ENCODE results near the gene GNG3.
A peak's percentile ranks its signal among the peaks of the same experiment; 100 is the strongest.

DNA sequence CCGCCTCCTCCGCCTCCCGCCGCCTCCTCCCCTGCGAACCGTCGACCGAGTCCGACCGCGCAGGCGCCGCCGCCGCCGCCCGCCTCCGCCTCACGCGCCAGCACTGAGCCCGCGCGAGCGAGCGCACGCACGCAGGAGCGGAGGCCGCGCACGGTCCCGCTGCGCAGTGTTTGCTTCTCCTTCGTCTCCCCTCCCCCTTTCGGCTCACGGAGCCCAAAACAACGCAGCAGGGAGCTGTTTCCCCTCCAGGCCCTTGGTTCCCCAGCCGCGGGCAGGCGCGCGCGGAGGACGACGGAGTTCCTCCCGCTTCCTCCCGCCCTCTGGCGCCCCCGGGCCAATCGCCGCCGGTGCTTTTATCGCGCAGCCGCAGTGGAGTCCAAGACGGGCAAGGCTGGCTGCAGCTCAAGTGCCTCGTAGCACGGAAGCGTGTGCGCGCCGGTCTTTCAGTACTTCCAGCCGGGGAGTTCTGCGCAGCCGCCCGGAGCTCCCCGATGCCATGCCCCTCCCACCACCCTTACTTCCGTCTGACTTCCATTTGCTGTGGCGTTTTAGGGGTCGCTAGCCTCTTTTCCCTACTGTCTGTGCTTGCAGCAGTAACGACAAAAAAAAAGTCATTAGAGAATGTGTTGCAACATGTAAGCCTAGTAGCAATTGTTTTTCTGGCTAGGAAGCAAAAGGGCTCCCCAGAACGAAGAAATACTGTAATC, 19.8 kb downstream of the GNG3 start, which contains the start of gene HNRNPUL2:
- TF ChIP-seq BHLHE40 (IDR thresholded peaks at IDR 0.05; ENCODE audit: borderline replicate concordance) (no peak), HDGF (IDR thresholded peaks at IDR 0.05; ENCODE audit: borderline replicate concordance) (no peak), FOXM1 (IDR thresholded peaks at IDR 0.05; ENCODE audit: borderline replicate concordance) (peak; percentile 18; the same call in 1 of the 2 replicates), ZNF384 (IDR thresholded peaks at IDR 0.05) (no peak), SP1 (IDR thresholded peaks at IDR 0.05) (no peak), FOXA1 (IDR thresholded peaks at IDR 0.05) (no peak), ARNT (IDR thresholded peaks at IDR 0.05) (peak; percentile 91), SUZ12 (IDR thresholded peaks at IDR 0.05) (no peak), NFRKB (IDR thresholded peaks at IDR 0.05) (no peak), TARDBP (IDR thresholded peaks at IDR 0.05) (no peak), FOXK2 (IDR thresholded peaks at IDR 0.05) (no peak), L3MBTL2 (conservative IDR thresholded peaks at IDR 0.05) (peak; percentile 98), LEF1 (IDR thresholded peaks at IDR 0.05; ENCODE audit: borderline replicate concordance) (no peak; the same call in 1 of the 2 replicates)

Data from HEK293T (cell line).